Measurements from ENCODE around the gene RHOBTB3. TPM values are rescaled to one million over a fixed set of nuclear protein-coding genes. Genes with fewer than 3 reads are reported as not detected.
"Not testable (repeated sequence)": the region's sequence is repeated elsewhere in the genome, so short reads cannot be mapped to it uniquely, and the experiment has no call there.

Gene RHOBTB3
- total and polyA plus RNA-seq, 11 donors, result 24.3 to 116 (median 82.1) TPM

DNA sequence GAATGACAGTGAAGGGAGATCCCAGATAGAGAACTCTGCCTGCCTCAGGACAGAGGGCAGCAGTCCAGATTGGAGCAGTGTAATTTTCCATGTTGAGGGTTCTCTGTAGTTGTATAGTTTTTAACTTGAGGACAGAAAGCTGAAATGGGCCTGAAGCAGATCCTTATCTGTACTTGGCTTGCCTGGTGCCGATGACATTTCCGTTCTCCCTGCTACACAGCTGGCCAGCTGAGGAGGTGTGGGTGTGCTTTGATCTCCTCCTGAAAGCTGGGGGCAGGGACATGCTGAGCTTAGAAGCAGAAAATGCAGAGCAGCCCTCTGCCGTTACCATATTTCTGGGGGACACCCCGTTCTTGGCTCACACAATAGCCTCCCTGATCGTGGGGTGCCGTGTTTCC is 80.9 kb downstream of the RHOBTB3 start:
- TF ChIP-seq, protein P1, sequence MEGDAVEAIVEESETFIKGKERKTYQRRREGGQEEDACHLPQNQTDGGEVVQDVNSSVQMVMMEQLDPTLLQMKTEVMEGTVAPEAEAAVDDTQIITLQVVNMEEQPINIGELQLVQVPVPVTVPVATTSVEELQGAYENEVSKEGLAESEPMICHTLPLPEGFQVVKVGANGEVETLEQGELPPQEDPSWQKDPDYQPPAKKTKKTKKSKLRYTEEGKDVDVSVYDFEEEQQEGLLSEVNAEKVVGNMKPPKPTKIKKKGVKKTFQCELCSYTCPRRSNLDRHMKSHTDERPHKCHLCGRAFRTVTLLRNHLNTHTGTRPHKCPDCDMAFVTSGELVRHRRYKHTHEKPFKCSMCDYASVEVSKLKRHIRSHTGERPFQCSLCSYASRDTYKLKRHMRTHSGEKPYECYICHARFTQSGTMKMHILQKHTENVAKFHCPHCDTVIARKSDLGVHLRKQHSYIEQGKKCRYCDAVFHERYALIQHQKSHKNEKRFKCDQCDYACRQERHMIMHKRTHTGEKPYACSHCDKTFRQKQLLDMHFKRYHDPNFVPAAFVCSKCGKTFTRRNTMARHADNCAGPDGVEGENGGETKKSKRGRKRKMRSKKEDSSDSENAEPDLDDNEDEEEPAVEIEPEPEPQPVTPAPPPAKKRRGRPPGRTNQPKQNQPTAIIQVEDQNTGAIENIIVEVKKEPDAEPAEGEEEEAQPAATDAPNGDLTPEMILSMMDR (IDR thresholded peaks at IDR 0.05), result no peak
- TF ChIP-seq POLR2A (IDR thresholded peaks at IDR 0.05), result no peak
- 19 to 30% (median 24%) methylated on average over 5 to 6 of the region's 6 CpGs for WGBS, 4 donors
- Histone ChIP-seq H3K4me1 (peaks cover 16 to 90% (median 58%) of the 10 kb centered on the region in 12 donors), H3K27me3 (no peaks in the 10 kb centered on the region), H3K4me3 (no peak overlapping the region), H3K9me3 (no peaks in the 10 kb centered on the region), H3K36me3 (peaks cover 0 to 50% (median 38%) of the 10 kb centered on the region in 9 donors), H3K27ac (peak overlapping the region in 9 of 12 donors; percentile 1 to 88 (median 60))
- peak in 2 of 5 donors; percentile 45 to 54 for DNase-seq
- ATAC-seq, result peak in 3 of 4 donors; percentile 2 to 25 (median 21)
- intact Hi-C loops (cut with DNase I), result no loop called here

DNA sequence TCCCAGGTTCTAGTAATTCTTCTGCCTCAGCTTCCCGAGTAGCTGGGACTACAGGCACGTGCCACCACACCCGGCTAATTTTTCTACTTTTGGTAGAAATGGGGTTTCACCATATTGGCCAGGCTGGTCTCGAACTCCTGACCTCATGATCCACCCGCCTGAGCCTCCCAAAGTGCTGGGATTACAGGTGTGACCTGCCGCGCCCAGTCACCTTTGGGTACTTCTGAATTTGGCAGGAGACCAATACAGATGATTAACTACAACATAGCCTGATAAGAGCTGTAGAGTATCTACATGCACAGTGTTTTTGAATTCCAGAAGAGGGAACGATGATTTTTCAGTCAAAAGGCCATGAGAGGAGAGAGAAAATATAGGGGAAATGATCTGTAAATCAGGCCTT is 81.9 kb downstream of the RHOBTB3 start:
- H3K27me3 ChIP-seq; H3K9me3 ChIP-seq; DNase-seq; H3K4me3 ChIP-seq; ATAC-seq; intact Hi-C loops (cut with DNase I): not testable (repeated sequence)
- 87 to 92% (median 90%) methylated on average over 8 of the region's 8 CpGs for WGBS, 4 donors
- Histone ChIP-seq H3K27ac (peak overlapping the region in 4 of 12 donors; percentile 60 to 88 (median 66)), H3K4me1 (peaks cover 20 to 90% (median 63%) of the 10 kb centered on the region in 12 donors), H3K36me3 (peaks cover 0 to 57% (median 41%) of the 10 kb centered on the region in 9 donors)

DNA sequence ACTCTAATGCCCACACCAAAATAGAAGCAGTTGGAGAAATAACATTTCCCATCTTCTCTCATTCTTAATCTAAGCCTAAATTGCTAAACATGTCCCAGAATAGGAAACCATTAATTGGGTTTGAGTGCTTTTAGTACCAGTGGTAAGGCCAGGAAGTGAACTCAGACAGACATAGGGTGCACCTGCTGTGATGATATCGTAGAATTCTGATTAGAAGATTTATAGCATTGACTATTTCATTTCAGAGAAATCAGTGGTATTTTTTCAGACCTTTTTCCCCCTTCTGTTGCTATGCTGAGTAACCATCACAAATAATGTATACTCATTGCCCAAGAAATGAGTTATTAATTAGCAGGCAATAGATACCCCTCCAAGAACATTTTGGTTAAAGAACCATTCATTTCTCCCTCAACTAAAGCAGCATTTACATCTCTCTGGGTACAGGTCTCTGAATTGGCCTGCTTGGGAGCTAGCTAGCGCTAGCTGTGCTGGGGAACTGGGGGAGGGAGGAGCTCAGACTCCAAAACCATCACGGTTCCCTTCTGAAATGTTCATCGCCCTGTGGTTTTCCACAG is 84.1 kb downstream of the RHOBTB3 start:
- intact Hi-C loops (cut with DNase I), result loop anchor here in 1 of 10 donors (5.0 kb wide), 1 partner anchor 33 kb away; no protein-coding TSS in a partner anchor
- ATAC-seq (no peak), DNase-seq (no peak)
- 81 to 95% (median 91%) methylated on average over 4 of the region's 4 CpGs for WGBS, 4 donors
- peaks cover 13 to 90% (median 64%) of the 10 kb centered on the region in 12 donors for H3K4me1 ChIP-seq
- peak overlapping the region in 2 of 12 donors; percentile 20 to 44 for H3K27ac ChIP-seq
- peaks cover 0 to 57% (median 41%) of the 10 kb centered on the region in 9 donors for H3K36me3 ChIP-seq
- TF ChIP-seq, protein P1 (IDR thresholded peaks at IDR 0.05), result no peak
- no peak for TF ChIP-seq POLR2A (IDR thresholded peaks at IDR 0.05)
- no peak overlapping the region for H3K4me3 ChIP-seq
- H3K9me3 ChIP-seq, result no peaks in the 10 kb centered on the region
- no peaks in the 10 kb centered on the region for H3K27me3 ChIP-seq

DNA sequence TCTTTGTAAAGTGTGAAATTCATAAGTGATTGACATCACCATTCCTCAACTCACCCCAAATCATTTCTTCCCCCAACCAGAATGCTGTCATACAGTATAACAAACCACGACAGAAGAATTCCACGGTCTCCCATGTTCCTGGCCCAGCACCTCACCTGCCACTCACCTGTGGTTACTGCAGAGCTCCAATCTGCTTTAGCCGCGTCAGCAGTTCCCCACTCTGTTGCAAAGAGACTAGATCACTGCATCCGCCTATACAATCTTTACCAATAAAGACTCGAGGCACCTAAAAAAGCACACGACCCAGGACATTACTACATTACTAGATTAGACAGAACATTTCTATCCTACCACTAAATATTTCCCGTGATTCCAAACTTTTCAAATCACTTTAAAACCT is 85.2 kb downstream of the RHOBTB3 start:
- H3K27me3 ChIP-seq, result no peaks in the 10 kb centered on the region
- H3K27ac ChIP-seq, result peak overlapping the region in 1 of 12 donors; percentile 95
- WGBS, 4 donors, result 93 to 94% (median 94%) methylated on average over 8 of the region's 8 CpGs
- peaks cover 13 to 90% (median 65%) of the 10 kb centered on the region in 12 donors for H3K4me1 ChIP-seq
- no peak for TF ChIP-seq POLR2A (IDR thresholded peaks at IDR 0.05)
- TF ChIP-seq, protein P1 (IDR thresholded peaks at IDR 0.05), result no peak
- peaks cover 0 to 57% (median 41%) of the 10 kb centered on the region in 9 donors for H3K36me3 ChIP-seq
- no peak overlapping the region for H3K4me3 ChIP-seq
- ATAC-seq, result no peak
- intact Hi-C loops (cut with DNase I), result loop anchor here in 1 of 10 donors (5.0 kb wide), 1 partner anchor 34 kb away; no protein-coding TSS in a partner anchor
- no peaks in the 10 kb centered on the region for H3K9me3 ChIP-seq
- DNase-seq, result no peak
